HCEC 1CT (cell line): ENCODE measurements around the gene DLG2.

Source experiments
- DNase-seq: peaks from one replicate; pipeline ENCODE4 v3.0.0-alpha.2; 2017

The DLG2 gene

GRCh38 chr11:84234462-84235202 lies 1392.5 kb downstream of the DLG2 start:
- no peak for DNase-seq

GRCh38 chr11:84234011-84234410 lies 1393.1 kb downstream of the DLG2 start:
- no peak for DNase-seq

DNA sequence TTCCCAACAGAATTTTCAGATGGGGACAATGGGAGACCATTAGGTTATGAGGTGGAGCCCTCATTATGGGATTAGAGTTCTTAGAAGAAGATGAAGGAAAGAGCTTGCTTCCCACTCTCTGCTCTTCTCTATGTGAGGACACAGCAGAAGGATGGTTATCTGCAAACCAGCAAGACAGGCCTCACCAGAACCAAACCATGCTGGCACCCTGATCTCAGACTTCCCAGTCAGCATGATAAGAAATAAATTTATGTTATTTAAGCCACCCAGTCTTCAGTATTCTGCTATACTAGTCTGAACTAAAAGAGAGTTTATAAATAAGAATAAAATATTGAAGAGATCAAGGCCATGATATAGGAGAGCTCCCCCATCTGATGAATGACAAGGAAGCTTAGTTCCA lies 1394.6 kb downstream of the DLG2 start:
- no peak for DNase-seq

- no peak for DNase-seq
Observed at GRCh38 chr11:84230402-84230801, 1396.7 kb downstream of the DLG2 start.

DNA sequence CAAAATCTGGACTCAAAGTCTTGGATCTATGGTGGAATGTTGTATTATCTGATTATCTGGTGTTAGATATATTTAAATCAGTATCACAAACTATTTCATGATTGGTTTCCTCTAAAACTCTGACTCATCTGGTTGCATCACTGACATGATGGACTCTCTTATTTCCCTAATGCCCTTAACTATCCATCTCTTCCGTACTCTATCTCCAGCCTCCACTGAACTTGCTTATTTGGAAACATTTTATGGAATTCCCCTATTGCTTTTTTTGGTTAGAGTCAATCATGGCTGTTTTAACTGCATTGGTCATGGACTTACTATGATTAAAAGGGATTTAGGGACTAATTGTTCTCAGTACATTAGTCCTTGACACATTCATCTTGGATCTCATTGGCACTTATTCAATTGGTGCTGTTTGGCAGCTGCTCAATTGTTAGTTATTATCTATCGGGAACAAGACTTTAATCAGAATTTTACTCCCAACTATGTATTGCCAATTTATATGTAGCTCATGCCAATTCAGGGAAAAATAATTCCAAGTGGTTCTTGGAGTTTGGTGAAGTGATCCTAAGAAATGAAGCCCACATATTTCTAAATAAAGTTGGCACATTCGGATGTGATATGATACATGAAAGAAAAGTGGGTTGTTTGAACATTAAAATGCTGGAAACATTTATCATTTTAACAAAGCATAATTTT lies 1399.0 kb downstream of the DLG2 start:
- no peak for DNase-seq

GRCh38 chr11:84224042-84224441 lies 1403.1 kb downstream of the DLG2 start:
- no peak for DNase-seq

GRCh38 chr11:84218318-84218717 lies 1408.8 kb downstream of the DLG2 start:
- DNase-seq: no peak

GRCh38 chr11:84215672-84216071 lies 1411.5 kb downstream of the DLG2 start:
- DNase-seq: no peak

DNA sequence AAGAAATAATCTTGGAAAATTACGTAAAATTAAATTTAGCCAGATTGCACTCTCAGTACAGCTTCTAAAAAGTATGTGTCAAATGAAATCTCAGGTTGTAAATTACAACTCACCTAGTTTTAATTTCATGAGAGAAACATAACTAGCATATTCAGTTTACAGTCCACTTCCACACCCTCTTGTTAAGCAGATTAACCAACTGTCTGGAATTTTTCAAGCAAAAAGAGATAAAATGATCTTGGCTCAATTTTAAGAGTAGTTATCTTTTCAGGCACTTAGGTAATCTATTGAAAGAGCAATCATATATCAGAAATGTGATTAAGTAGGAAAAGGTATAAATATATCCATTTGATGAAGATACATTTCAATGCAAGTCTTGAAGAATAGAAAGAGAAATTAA lies 1412.6 kb downstream of the DLG2 start:
- DNase-seq: no peak

GRCh38 chr11:84212468-84213390 lies 1414.4 kb downstream of the DLG2 start:
- DNase-seq: no peak

DNA sequence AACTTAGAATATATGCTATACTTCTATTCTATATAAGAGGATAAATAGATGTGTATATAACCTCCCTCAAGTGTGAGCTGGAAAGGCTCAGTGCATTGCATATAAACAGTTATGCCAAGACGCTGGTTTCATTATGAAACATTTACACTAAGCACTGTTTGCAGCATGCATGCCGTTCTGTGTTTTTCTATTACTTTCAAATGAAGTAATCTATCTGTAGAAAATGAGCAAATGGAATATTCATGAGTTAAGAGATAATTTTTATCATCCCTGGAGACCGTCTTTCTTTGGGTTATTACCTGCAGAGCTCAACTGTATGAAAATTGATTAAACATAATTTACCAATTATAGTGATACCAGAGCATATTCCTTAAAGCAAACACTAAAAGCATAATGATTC lies 1415.2 kb downstream of the DLG2 start:
- no peak for DNase-seq

DNA sequence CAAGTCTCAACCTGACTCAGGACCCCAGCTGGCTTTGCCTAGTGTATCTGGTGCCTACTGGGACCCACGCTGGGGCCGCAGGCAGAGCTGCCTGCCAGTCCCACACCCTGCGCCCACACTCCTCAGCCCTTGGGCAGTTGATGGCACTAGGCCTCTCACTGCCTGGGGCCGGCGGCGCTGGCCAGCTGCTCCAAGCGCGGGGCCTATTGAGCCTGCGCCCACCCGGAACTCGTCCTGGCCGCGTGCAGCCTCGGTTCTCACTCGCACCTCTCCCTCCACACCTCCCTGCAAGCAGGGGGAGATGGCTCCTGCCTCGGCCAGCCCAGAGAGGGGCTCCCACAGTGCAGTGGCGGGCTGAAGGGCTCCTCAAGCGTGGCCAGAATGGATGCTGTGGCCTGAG lies 1432.4 kb downstream of the DLG2 start:
- DNase-seq: no peak

DNA sequence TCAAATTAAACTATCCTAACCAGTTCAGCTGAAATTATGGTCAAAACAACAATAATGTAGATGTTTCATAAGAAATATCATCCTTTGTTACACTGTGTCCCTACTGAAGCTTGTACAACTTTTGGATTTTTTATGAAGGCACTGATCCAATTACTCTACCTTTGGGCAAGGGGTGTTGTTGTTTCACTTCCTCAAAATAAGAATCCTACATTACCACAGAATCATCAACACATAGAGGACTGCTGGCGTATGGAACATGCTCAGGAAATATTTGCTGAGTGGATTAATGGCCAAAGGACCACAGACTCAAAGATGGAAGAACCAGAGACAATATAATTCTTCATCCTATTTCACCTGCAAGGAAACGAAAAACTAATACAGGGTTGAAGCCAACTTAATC lies 1433.4 kb downstream of the DLG2 start:
- DNase-seq: no peak

DNA sequence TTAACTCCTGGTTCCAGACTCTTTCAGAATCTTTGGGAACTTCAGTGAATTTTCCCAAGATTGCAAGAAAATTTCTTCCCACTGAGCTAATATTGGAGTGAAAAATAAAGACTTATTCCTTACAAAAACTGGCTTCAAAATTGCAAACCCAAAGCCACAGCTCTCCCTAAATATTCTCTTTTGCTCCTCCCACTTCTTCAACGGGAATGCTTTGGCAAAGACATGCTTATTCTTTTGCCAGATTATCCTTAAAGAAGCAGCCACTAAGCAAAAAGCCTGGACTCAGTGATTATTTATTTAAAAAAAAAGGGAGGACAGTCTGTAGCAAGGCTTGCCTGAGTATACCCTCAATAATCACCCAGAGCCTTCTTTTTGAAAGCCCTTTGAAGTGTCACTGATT lies 1438.6 kb downstream of the DLG2 start:
- DNase-seq: no peak

GRCh38 chr11:84173078-84173477 lies 1454.1 kb downstream of the DLG2 start:
- no peak for DNase-seq

DNA sequence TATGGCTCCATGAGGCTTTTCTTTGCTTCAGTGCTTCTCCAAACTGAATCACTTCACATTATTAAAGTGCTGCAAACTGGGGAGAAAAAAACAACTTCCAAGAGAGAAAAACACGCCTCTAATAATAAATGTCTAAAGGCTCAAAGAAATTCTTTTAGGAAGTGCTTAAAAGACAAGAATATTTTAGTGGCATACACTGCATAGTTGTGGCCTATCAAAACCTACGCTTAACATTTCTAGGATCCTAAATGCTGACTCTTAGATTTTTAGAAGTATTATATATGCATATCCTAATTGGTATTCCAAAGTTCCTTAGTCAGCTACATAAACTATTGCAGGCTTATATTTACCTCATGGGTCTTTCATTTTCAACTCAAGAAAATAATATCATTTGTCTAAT lies 1462.0 kb downstream of the DLG2 start:
- DNase-seq: no peak

- no peak for DNase-seq
Observed at GRCh38 chr11:84164728-84165127, 1462.4 kb downstream of the DLG2 start.

- DNase-seq: no peak
Observed at GRCh38 chr11:84163116-84163515, 1464.0 kb downstream of the DLG2 start.

- DNase-seq: no peak
Observed at GRCh38 chr11:84157639-84158038, 1469.5 kb downstream of the DLG2 start.

DNA sequence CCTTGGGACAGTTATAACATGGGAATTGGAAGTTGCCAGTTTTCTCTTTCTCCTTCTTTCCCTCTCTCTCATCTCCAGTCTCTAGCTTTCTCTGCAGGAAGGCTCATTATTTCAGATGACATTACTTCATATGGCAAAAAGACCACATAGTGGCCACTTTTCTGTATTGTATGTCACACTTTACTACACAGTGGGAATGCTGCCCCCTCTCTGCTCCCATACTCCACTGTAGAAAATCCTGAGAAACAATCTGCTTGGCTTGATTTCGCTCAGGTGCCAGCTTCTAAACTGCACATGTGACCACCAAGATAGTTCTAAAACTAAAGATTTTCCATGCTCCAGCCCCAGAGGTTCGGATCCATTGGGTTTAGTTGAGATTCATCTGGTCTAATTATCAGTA lies 1480.3 kb downstream of the DLG2 start:
- DNase-seq: no peak

DNA sequence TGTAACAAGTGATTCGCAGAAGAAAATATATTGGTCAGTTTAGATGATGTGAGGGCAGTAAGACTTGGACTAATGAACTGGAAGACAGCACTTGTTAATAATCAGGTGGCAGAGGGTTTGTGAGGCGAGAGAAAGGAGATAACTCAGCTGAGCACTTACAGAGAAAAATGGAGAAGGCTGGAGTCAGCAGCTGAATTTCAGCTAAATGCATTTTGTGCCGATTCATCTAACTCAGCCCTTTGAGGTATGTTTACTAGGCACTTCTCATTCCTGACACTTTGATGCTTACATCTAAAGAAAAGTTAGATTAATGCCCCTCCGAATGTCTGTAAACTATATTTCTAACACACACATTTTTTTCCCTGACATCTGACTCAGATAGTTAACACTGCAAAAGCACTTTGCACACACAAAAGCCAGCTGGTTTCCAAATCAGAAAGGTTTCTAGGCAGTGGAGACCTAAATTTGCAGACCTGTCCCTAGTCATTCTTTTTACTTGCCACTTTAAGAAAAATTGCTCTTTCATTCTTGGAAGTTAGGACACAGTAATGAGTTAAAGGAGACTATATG lies 1481.4 kb downstream of the DLG2 start:
- no peak for DNase-seq

- no peak for DNase-seq
Observed at GRCh38 chr11:84144531-84144930, 1482.6 kb downstream of the DLG2 start.

GRCh38 chr11:84142411-84142810 lies 1484.7 kb downstream of the DLG2 start:
- no peak for DNase-seq
